Measurements from ENCODE around the gene OR5K4.

- TF ChIP-seq CTCF (conservative IDR thresholded peaks at IDR 0.05 in 1 of 2, IDR thresholded peaks at IDR 0.05 in 1 of 2; ENCODE audit: extremely low read depth in 1 of 2, insufficient read depth in 1 of 2, low read depth in 1 of 2, low read length in 2 of 2) (no peak), EZH2 (IDR thresholded peaks at IDR 0.05; ENCODE audit: borderline replicate concordance, low read length) (no peak)
Observed at GRCh38 chr3:98395101-98395500, 41.4 kb downstream of the OR5K4 start.
